Skeletal muscle tissue (tissue), 4 donors: ENCODE data around the gene PDZK1IP1. TPM values are rescaled to one million over a fixed set of nuclear protein-coding genes. Genes with fewer than 3 reads are reported as not detected.
"Not testable (repeated sequence)": the region's sequence is repeated elsewhere in the genome, so short reads cannot be mapped to it uniquely, and the experiment has no call there.

Experiments
- H3K27ac ChIP-seq: one replicate; pipeline ENCODE4 v1.7.0; 2013; ENCODE audit warnings: mild to moderate bottlenecking, low read depth, low read length, inconsistent platforms
- H3K27me3 ChIP-seq, 3 donors: one replicate each; pipeline ENCODE4 v1.7.0; 2013; ENCODE audit warnings: low read length in 3 of 3; ENCODE audit not compliant: control insufficient read depth in 3 of 3, insufficient read depth in 3 of 3
- H3K36me3 ChIP-seq, 3 donors: one replicate each; pipeline ENCODE4 v1.7.0; 2013; ENCODE audit warnings: low read length in 3 of 3; ENCODE audit not compliant: control insufficient read depth in 3 of 3, insufficient read depth in 3 of 3
- H3K4me1 ChIP-seq, 3 donors: one replicate each; pipeline ENCODE4 v1.7.0; 2013; ENCODE audit warnings: low read length in 3 of 3, mild to moderate bottlenecking in 3 of 3; ENCODE audit not compliant: control insufficient read depth in 3 of 3, insufficient read depth in 3 of 3
- H3K4me3 ChIP-seq, 3 donors: one replicate each; pipeline ENCODE4 v1.7.0; 2013; ENCODE audit warnings: low read length in 3 of 3
- H3K9ac ChIP-seq, 3 donors: one replicate each; pipeline ENCODE4 v1.7.0; 2013; ENCODE audit warnings: low read length in 3 of 3, mild to moderate bottlenecking in 3 of 3, moderate library complexity in 2 of 3, low read depth in 1 of 3
- H3K9me3 ChIP-seq, 3 donors: one replicate each; pipeline ENCODE4 v1.7.0; 2013; ENCODE audit warnings: low read length in 3 of 3; ENCODE audit not compliant: control insufficient read depth in 3 of 3
- total RNA-seq: library from RNA; depleted of rRNA; stranded (reverse); fragments of >200 nt; gene quantifications from one replicate; pipeline ENCODE4 v1.2.3, GENCODE V29; 2014
- donor health status: Osteomylitis.

Gene PDZK1IP1
- total RNA-seq, 1 donor from 2014 or later: not detected

- Histone ChIP-seq H3K36me3 (no peaks in the 10 kb centered on the region), H3K27ac (no peak overlapping the region), H3K4me1 (peaks cover 5 to 10% (median 9%) of the 10 kb centered on the region in 3 donors), H3K9me3 (peaks cover 0 to 3% (median 0%) of the 10 kb centered on the region in 3 donors), H3K27me3 (no peaks in the 10 kb centered on the region), H3K4me3 (no peak overlapping the region), H3K9ac (no peak overlapping the region)
Observed at GRCh38 chr1:47174656-47175020, 15.2 kb downstream of the PDZK1IP1 start.

DNA sequence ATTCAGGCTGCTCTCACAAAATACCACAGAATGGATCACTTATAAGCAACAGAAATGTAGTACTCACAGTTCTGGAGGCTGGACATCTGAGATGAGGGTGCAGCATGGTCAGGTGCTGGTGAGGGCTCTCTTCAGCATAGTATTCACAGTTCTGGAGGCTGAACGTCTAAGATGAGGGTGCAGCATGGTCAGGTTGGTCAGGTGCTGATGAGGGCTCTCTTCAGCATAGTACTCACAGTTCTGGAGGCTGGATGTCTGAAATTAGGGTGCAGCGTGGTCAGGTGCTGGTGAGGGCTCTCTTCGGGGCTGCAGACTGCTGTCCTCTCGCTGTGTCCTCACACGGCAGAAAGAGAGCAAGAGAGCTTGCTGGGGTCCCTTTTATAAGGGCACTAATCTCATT, 17.1 kb downstream of the PDZK1IP1 start:
- Histone ChIP-seq H3K9me3 (peaks cover 0 to 3% (median 0%) of the 10 kb centered on the region in 3 donors), H3K9ac (no peak overlapping the region), H3K4me3 (no peak overlapping the region), H3K27me3 (no peaks in the 10 kb centered on the region), H3K36me3 (no peaks in the 10 kb centered on the region), H3K27ac (no peak overlapping the region), H3K4me1 (no peaks in the 10 kb centered on the region)

- H3K4me3 ChIP-seq: no peak overlapping the region
- H3K36me3 ChIP-seq: no peaks in the 10 kb centered on the region
- no peaks in the 10 kb centered on the region for H3K27me3 ChIP-seq
- H3K4me1 ChIP-seq: no peaks in the 10 kb centered on the region
- H3K27ac ChIP-seq: no peak overlapping the region
- no peak overlapping the region for H3K9ac ChIP-seq
- no peaks in the 10 kb centered on the region for H3K9me3 ChIP-seq
Observed at GRCh38 chr1:47164552-47164951, 25.3 kb downstream of the PDZK1IP1 start.

DNA sequence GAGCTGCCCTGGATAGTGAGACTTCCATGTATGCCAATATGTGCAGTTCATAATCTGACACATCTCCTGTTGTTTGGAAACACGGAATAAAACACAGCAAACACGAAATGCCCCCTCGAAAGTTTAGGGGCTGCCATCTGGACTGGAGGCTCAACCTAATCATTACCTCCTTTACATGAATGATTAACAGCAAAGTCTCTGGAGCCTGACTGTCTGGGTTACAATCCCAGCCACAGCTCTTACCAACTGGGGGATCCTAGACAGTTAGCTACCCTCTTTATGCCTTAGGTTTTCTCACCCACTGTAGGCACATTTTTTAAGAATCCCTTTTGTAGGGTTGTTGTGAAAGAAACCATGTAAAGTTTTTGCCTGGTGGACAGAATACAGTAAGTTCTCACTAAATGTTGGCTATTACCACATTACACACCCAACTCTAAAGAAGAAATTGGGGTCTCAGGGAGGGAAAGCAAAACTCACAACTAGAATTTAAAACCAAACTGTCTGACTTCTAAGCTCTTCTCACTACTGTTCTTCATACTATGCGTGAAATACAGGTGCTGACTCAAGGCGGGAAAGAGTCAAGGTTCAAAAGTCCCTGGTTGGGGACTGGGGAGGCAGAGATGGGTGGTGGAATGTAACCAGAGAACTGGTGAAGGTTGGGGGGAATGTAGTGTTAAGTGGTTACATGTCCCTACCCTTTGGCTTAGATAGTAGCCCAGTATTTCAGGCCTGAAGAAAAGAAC, 28.4 kb downstream of the PDZK1IP1 start:
- Histone ChIP-seq H3K9ac (no peak overlapping the region), H3K9me3 (no peaks in the 10 kb centered on the region), H3K27me3 (no peaks in the 10 kb centered on the region), H3K27ac (no peak overlapping the region), H3K4me1 (no peaks in the 10 kb centered on the region), H3K36me3 (no peaks in the 10 kb centered on the region), H3K4me3 (no peak overlapping the region)

DNA sequence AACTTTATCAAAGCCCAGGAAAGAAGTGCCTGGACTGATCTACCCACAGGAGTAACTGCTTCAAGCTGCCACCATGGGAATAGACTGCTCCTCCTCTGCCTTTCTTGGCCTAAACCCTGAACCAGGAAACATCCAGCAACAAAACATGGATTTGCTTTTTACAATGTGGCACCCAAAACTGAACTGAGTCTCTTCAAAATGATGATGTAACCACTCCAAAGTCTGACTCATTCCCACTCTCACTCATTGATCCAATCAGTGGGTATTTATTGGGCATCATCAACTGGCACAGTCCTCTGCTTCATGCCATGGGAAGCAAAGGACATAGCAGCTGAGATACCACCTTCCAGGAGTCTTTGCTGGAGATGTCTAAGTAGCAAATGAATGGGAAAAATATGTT, 29.1 kb downstream of the PDZK1IP1 start:
- no peaks in the 10 kb centered on the region for H3K36me3 ChIP-seq
- H3K27me3 ChIP-seq: no peaks in the 10 kb centered on the region
- no peak overlapping the region for H3K9ac ChIP-seq
- no peak overlapping the region for H3K4me3 ChIP-seq
- no peak overlapping the region for H3K27ac ChIP-seq
- H3K4me1 ChIP-seq: no peaks in the 10 kb centered on the region
- no peaks in the 10 kb centered on the region for H3K9me3 ChIP-seq

DNA sequence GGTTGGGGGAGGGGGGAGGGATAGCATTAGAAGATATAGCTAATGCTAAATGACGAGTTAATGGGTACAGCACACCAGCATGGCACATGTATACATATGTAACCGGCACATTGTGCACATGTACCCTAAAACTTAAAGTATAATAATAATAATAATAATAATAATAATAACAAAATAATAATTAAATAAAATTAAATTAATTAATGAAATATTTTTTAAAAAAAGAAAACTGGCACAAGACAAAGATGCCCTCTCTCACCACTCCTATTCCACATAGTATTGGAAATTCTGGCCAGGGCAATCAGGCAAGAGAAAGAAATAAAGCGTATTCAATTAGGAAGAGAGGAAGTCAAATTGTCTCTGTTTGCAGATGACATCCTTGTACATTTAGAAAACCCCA, 31.9 kb downstream of the PDZK1IP1 start:
- H3K27me3 ChIP-seq, H3K9ac ChIP-seq, H3K4me1 ChIP-seq, H3K27ac ChIP-seq, H3K9me3 ChIP-seq, H3K4me3 ChIP-seq, H3K36me3 ChIP-seq: not testable (repeated sequence)

GRCh38 chr1:47156457-47156856, 33.4 kb downstream of the PDZK1IP1 start:
- not testable (repeated sequence) for H3K4me1 ChIP-seq, H3K9ac ChIP-seq, H3K9me3 ChIP-seq, H3K36me3 ChIP-seq, H3K27me3 ChIP-seq, H3K4me3 ChIP-seq, H3K27ac ChIP-seq

GRCh38 chr1:47149162-47149561, 40.7 kb downstream of the PDZK1IP1 start:
- not testable (repeated sequence) for H3K27ac ChIP-seq, H3K4me3 ChIP-seq, H3K27me3 ChIP-seq, H3K36me3 ChIP-seq, H3K4me1 ChIP-seq, H3K9me3 ChIP-seq, H3K9ac ChIP-seq

GRCh38 chr1:47147047-47147785, 42.6 kb downstream of the PDZK1IP1 start:
- H3K36me3 ChIP-seq: no peaks in the 10 kb centered on the region
- no peaks in the 10 kb centered on the region for H3K9me3 ChIP-seq
- H3K27me3 ChIP-seq: peaks cover 0 to 2% (median 0%) of the 10 kb centered on the region in 3 donors
- H3K4me1 ChIP-seq: no peaks in the 10 kb centered on the region
- no peak overlapping the region for H3K9ac ChIP-seq
- no peak overlapping the region for H3K4me3 ChIP-seq
- no peak overlapping the region for H3K27ac ChIP-seq

GRCh38 chr1:47146495-47146894, 43.3 kb downstream of the PDZK1IP1 start:
- H3K4me3 ChIP-seq, H3K36me3 ChIP-seq, H3K9me3 ChIP-seq, H3K9ac ChIP-seq, H3K27me3 ChIP-seq, H3K4me1 ChIP-seq, H3K27ac ChIP-seq: not testable (repeated sequence)
